CD8-positive, alpha-beta memory T cell (primary cell): Measurements from ENCODE around the gene DENND2D. TPM values are rescaled to one million over a fixed set of nuclear protein-coding genes. Genes with fewer than 3 reads are reported as not detected.

Experiments
- CTCF ChIA-PET: fragments of 350-600 bp; sonication (Branson Sonifier 250); formaldehyde crosslinking; loops from one replicate; lab custom pipeline; 2021; ENCODE audit warnings: antibody characterized with exemption; lab: Charles Lee
- POLR2A ChIA-PET: fragments of 350-600 bp; sonication (Branson Sonifier 250); formaldehyde crosslinking; loops from one replicate; lab custom pipeline; 2021; ENCODE audit warnings: antibody characterized with exemption; lab: Charles Lee
- DNase-seq, 5 donors: peaks; one replicate each; pipeline versions ENCODE4 v3.0.0 to v3.0.0-alpha.2; 2020 to 2022; ENCODE audit warnings: mixed read lengths in 1 of 5
- H3K27ac ChIP-seq: one replicate; pipeline ENCODE4 v1.7.0; 2013; ENCODE audit warnings: low read depth, mild to moderate bottlenecking, low read length, moderate library complexity
- H3K27me3 ChIP-seq: 2 replicates; pipeline ENCODE4 v1.7.0; 2013; ENCODE audit warnings: low read length, mild to moderate bottlenecking; ENCODE audit not compliant: insufficient read depth, poor library complexity, severe bottlenecking
- H3K36me3 ChIP-seq: 2 replicates; pipeline ENCODE4 v1.7.0; 2013; ENCODE audit warnings: mild to moderate bottlenecking, low read length, moderate library complexity; ENCODE audit not compliant: insufficient read depth
- H3K4me1 ChIP-seq: 2 replicates; pipeline ENCODE4 v1.7.0; 2013; ENCODE audit warnings: mild to moderate bottlenecking, low read length, moderate library complexity; ENCODE audit not compliant: insufficient read depth
- H3K4me3 ChIP-seq: 2 replicates; pipeline ENCODE4 v1.7.0; 2013; ENCODE audit warnings: mild to moderate bottlenecking, low read length
- H3K9me3 ChIP-seq: 2 replicates; pipeline ENCODE4 v1.7.0; 2013; ENCODE audit warnings: mild to moderate bottlenecking, low read length
- H3K27ac Mint-ChIP-seq, 8 donors: one replicate each; pipeline ENCODE4 v1.8.0; 2020 to 2021; ENCODE audit warnings: mixed read lengths in 8 of 8, mild to moderate bottlenecking in 6 of 8, inconsistent platforms in 3 of 8, moderate library complexity in 3 of 8
- H3K27me3 Mint-ChIP-seq, 2 donors: one replicate each; pipeline ENCODE4 v1.8.0; 2020 to 2021; ENCODE audit warnings: mixed read lengths in 2 of 2, mild to moderate bottlenecking in 1 of 2, moderate library complexity in 1 of 2
- H3K36me3 Mint-ChIP-seq, 3 donors: one replicate each; pipeline ENCODE4 v1.8.0; 2020 to 2021; ENCODE audit warnings: mixed read lengths in 3 of 3, inconsistent platforms in 1 of 3, mild to moderate bottlenecking in 1 of 3
- H3K4me1 Mint-ChIP-seq, 3 donors: one replicate each; pipeline ENCODE4 v1.8.0; 2020 to 2021; ENCODE audit warnings: mixed read lengths in 3 of 3, inconsistent platforms in 1 of 3, mild to moderate bottlenecking in 1 of 3
- H3K4me3 Mint-ChIP-seq, 7 donors: one replicate each; pipeline ENCODE4 v1.8.0; 2020 to 2021; ENCODE audit warnings: mixed read lengths in 7 of 7, mild to moderate bottlenecking in 6 of 7, moderate library complexity in 4 of 7, inconsistent platforms in 2 of 7
- H3K9me3 Mint-ChIP-seq, 5 donors: one replicate each; pipeline ENCODE4 v1.8.0; 2020 to 2022; ENCODE audit warnings: mixed read lengths in 5 of 5, mild to moderate bottlenecking in 3 of 5, moderate library complexity in 2 of 5, inconsistent platforms in 1 of 5
- polyA plus RNA-seq: library from polyadenylated mRNA; unstranded; fragments of 300-500 nt; fragmentation: Illumina TruSeq; gene quantifications from one replicate; pipeline ENCODE4 v1.2.3, GENCODE V29; 2021
- total RNA-seq, 2 experiments: library from RNA; stranded (reverse); gene quantifications; one replicate each; pipeline ENCODE4 v1.2.3, GENCODE V29; 2021

The DENND2D gene
- total and polyA plus RNA-seq, 3 experiments from 2014 or later = 185 to 258 (median 196) TPM

GRCh38 chr1:111151838-111152237, 48.6 kb downstream of the DENND2D start:
- POLR2A ChIA-PET = no interaction called here
- CTCF ChIA-PET = no interaction called here
- DNase-seq = no peak
- H3K9me3 Mint-ChIP-seq = no peaks in the 10 kb centered on the region
- peaks cover 69 to 94% (median 94%) of the 10 kb centered on the region in 3 donors for H3K4me1 Mint-ChIP-seq
- peaks cover 23% of the 10 kb centered on the region for H3K4me1 ChIP-seq
- peak overlapping the region in 5 of 7 donors; percentile 32 to 62 (median 40) for H3K4me3 Mint-ChIP-seq
- peaks cover 16% of the 10 kb centered on the region for H3K36me3 ChIP-seq
- H3K36me3 Mint-ChIP-seq = peaks cover 18 to 84% (median 41%) of the 10 kb centered on the region in 3 donors
- H3K4me3 ChIP-seq = no peak overlapping the region
- no peaks in the 10 kb centered on the region for H3K9me3 ChIP-seq
- no peaks in the 10 kb centered on the region for H3K27me3 ChIP-seq
- no peaks in the 10 kb centered on the region for H3K27me3 Mint-ChIP-seq
- H3K27ac ChIP-seq = no peak overlapping the region
- H3K27ac Mint-ChIP-seq = peak overlapping the region in 7 of 8 donors; percentile 34 to 74 (median 52)

DNA sequence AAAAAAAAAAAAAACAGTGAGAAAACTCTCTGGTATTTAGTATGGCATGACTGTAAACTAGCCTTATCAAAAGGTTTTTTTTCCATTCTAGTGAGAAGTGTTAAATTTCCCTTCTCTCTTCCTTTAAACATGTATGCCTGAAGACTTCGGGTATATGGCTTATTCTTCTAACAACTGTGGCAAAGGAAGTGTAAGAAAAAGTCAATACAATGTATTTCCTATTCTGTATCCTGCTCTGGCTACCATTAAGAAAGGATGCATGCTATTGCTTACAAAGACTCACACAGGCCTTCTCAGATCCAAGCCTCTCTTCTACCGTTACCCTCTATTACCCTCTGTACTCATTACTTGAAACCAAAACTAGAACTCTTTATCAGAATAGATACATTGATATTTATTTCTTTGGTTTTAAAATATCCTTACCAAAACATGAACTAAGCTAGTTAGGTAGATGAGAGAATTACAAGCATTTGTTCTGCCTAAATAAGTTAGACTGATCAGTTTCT, 52.0 kb downstream of the DENND2D start:
- ChIA-PET POLR2A (interaction anchor here (0.7 kb wide), 1 partner anchor 38 kb away, joined by 3 read pairs; no protein-coding TSS in a partner anchor), CTCF (no interaction called here)
- no peaks in the 10 kb centered on the region for H3K9me3 Mint-ChIP-seq
- Histone ChIP-seq H3K27me3 (no peaks in the 10 kb centered on the region), H3K9me3 (no peaks in the 10 kb centered on the region), H3K27ac (no peak overlapping the region), H3K36me3 (peaks cover 11% of the 10 kb centered on the region), H3K4me1 (peaks cover 25% of the 10 kb centered on the region), H3K4me3 (no peak overlapping the region)
- no peak for DNase-seq
- H3K4me3 Mint-ChIP-seq = no peak overlapping the region
- H3K4me1 Mint-ChIP-seq = peaks cover 61 to 90% (median 86%) of the 10 kb centered on the region in 3 donors
- H3K27ac Mint-ChIP-seq = peak overlapping the region in 2 of 8 donors; percentile 20 to 35
- H3K27me3 Mint-ChIP-seq = no peaks in the 10 kb centered on the region
- peaks cover 6 to 64% (median 27%) of the 10 kb centered on the region in 3 donors for H3K36me3 Mint-ChIP-seq

GRCh38 chr1:111147948-111148347, 52.5 kb downstream of the DENND2D start:
- peaks cover 21% of the 10 kb centered on the region for H3K4me1 ChIP-seq
- no peak for DNase-seq

DNA sequence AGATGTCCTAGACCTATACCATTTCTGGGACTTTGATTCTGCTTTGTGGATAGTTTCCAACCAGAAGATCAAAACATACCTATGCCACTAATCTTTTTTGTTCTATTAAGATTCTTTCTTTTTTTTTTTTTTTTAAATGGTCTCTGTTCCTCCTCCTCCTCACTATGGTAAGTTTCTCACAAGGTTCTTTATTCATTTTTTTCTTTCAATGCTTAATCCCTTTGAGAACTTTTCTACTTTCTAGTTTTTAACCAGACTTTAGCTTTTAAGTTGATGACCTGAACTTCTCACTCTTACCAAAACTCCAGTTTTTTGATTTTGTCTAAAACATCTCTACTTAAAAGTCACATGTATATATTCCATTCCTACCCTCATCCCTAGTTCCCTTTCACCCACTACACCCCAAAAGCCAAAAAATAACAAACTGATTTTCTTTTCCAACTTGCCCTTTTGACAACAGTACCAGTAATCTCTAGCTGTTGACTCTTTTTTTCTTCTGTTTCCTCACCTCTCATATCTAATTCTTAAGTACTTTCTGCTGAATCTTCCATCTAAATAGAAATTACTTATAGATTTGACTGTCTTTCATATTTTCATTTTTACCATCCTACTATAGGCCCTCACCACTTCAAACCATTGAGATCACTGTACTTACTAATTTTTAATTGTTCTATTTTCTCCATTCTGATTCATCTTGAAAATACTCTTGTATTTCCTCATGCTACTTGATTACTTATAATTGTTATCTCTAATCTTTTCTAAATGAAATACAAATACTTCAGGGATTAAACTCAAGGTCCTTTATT, 54.3 kb downstream of the DENND2D start:
- no peaks in the 10 kb centered on the region for H3K27me3 ChIP-seq
- no peak overlapping the region for H3K4me3 ChIP-seq
- no peak for DNase-seq
- H3K4me3 Mint-ChIP-seq = peak overlapping the region in 1 of 7 donors; percentile 59
- H3K36me3 ChIP-seq = peaks cover 11% of the 10 kb centered on the region
- peaks cover 5 to 42% (median 13%) of the 10 kb centered on the region in 3 donors for H3K36me3 Mint-ChIP-seq
- no peaks in the 10 kb centered on the region for H3K27me3 Mint-ChIP-seq
- peaks cover 27% of the 10 kb centered on the region for H3K4me1 ChIP-seq
- no peaks in the 10 kb centered on the region for H3K9me3 ChIP-seq
- ChIA-PET POLR2A (interaction anchor here (0.7 to 0.8 kb wide), 2 partner anchors 25 to 69 kb away, joined by 3 to 7 read pairs; no protein-coding TSS in a partner anchor), CTCF (no interaction called here)
- H3K27ac ChIP-seq = no peak overlapping the region
- H3K9me3 Mint-ChIP-seq = no peaks in the 10 kb centered on the region
- H3K4me1 Mint-ChIP-seq = peaks cover 55 to 90% (median 86%) of the 10 kb centered on the region in 3 donors
- peak overlapping the region in 5 of 8 donors; percentile 1 to 78 (median 19) for H3K27ac Mint-ChIP-seq

More at GRCh38 chr1:111147948-111148347, 52.5 kb downstream of the DENND2D start:
- Mint-ChIP-seq H3K27me3 (no peaks in the 10 kb centered on the region), H3K4me1 (peaks cover 60 to 90% (median 86%) of the 10 kb centered on the region in 3 donors), H3K9me3 (no peaks in the 10 kb centered on the region), H3K4me3 (no peak overlapping the region), H3K27ac (no peak overlapping the region), H3K36me3 (peaks cover 5 to 59% (median 22%) of the 10 kb centered on the region in 3 donors)
- Histone ChIP-seq H3K27ac (no peak overlapping the region), H3K36me3 (peaks cover 11% of the 10 kb centered on the region), H3K27me3 (no peaks in the 10 kb centered on the region), H3K4me3 (no peak overlapping the region), H3K9me3 (no peaks in the 10 kb centered on the region)
- ChIA-PET CTCF (no interaction called here), POLR2A (interaction anchor here (0.7 kb wide), 1 partner anchor 39 kb away, joined by 3 read pairs; no protein-coding TSS in a partner anchor)

- Histone ChIP-seq H3K27ac (no peak overlapping the region), H3K27me3 (no peaks in the 10 kb centered on the region), H3K4me3 (no peak overlapping the region), H3K9me3 (no peaks in the 10 kb centered on the region), H3K36me3 (peaks cover 11% of the 10 kb centered on the region), H3K4me1 (peaks cover 33% of the 10 kb centered on the region)
- CTCF ChIA-PET = no interaction called here
- Mint-ChIP-seq H3K27me3 (no peaks in the 10 kb centered on the region), H3K4me3 (no peak overlapping the region), H3K9me3 (no peaks in the 10 kb centered on the region), H3K36me3 (peaks cover 5 to 38% (median 13%) of the 10 kb centered on the region in 3 donors), H3K27ac (peak overlapping the region in 1 of 8 donors; percentile 19), H3K4me1 (peaks cover 58 to 90% (median 85%) of the 10 kb centered on the region in 3 donors)
- DNase-seq = no peak
- POLR2A ChIA-PET = no interaction called here
Observed at GRCh38 chr1:111145542-111145941, 54.9 kb downstream of the DENND2D start.

DNA sequence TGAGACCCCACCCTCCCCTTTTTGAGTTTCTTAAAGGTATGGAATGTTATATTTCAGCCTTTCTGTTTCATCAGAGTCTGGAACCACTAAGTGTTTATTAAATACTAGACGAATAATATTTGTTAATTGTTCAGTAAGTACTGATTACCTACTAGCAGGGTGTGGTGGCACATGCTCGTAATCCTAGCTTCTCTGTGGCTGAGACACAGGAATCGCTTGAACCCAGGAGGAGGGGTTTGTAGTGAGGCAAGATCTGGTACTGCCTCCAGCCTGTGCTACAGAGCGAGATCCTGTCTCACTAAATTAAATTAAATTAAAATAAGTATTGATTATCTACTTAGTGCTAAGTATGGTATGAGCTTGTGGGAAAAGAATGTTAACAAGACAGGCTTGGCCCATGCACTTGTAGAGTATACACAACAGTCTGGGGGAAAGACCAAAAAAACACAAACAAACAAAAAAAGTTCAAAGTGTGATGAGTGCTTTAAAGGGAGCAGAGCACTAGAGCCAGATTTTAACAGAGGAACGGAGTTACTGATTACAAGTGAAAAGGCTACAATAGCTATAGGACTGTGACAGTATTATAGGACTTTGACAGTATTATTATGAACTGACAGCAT, 58.0 kb downstream of the DENND2D start:
- DNase-seq = no peak
- no peaks in the 10 kb centered on the region for H3K27me3 Mint-ChIP-seq
- peaks cover 56 to 83% (median 81%) of the 10 kb centered on the region in 3 donors for H3K4me1 Mint-ChIP-seq
- H3K4me1 ChIP-seq = peaks cover 25% of the 10 kb centered on the region
- H3K36me3 Mint-ChIP-seq = peaks cover 0 to 30% (median 4%) of the 10 kb centered on the region in 3 donors
- H3K27ac ChIP-seq = no peak overlapping the region
- no peaks in the 10 kb centered on the region for H3K9me3 Mint-ChIP-seq
- H3K27me3 ChIP-seq = no peaks in the 10 kb centered on the region
- no peak overlapping the region for H3K4me3 ChIP-seq
- ChIA-PET CTCF (interaction anchor here (1.4 kb wide), 1 partner anchor 112 kb away, joined by 4 read pairs; no protein-coding TSS in a partner anchor), POLR2A (no interaction called here)
- H3K9me3 ChIP-seq = no peaks in the 10 kb centered on the region
- H3K4me3 Mint-ChIP-seq = peak overlapping the region in 2 of 7 donors; percentile 20 to 93
- H3K27ac Mint-ChIP-seq = peak overlapping the region in 1 of 8 donors; percentile 78
- H3K36me3 ChIP-seq = no peaks in the 10 kb centered on the region

- POLR2A ChIA-PET = interaction anchor here (2.0 kb wide), 1 partner anchor 58 kb away, joined by 4 read pairs; no protein-coding TSS in a partner anchor
Observed at GRCh38 chr1:111141245-111142220, 58.9 kb downstream of the DENND2D start.

More at GRCh38 chr1:111141245-111142220, 58.9 kb downstream of the DENND2D start:
- CTCF ChIA-PET = interaction anchor here (1.4 kb wide), 1 partner anchor 50 kb away, joined by 3 read pairs; no protein-coding TSS in a partner anchor
- peak overlapping the region in 6 of 8 donors; percentile 56 to 100 (median 87) for H3K27ac Mint-ChIP-seq
- H3K4me1 Mint-ChIP-seq = peaks cover 49 to 74% (median 73%) of the 10 kb centered on the region in 3 donors
- peaks cover 0 to 34% (median 4%) of the 10 kb centered on the region in 3 donors for H3K36me3 Mint-ChIP-seq
- no peaks in the 10 kb centered on the region for H3K9me3 Mint-ChIP-seq
- no peak for DNase-seq
- Histone ChIP-seq H3K27me3 (no peaks in the 10 kb centered on the region), H3K36me3 (no peaks in the 10 kb centered on the region), H3K4me1 (peaks cover 25% of the 10 kb centered on the region), H3K4me3 (peak overlapping the region; percentile 88), H3K27ac (peak overlapping the region; percentile 85), H3K9me3 (no peaks in the 10 kb centered on the region)
- no peaks in the 10 kb centered on the region for H3K27me3 Mint-ChIP-seq
- H3K4me3 Mint-ChIP-seq = peak overlapping the region; percentile 93 to 100 (median 98)
